Stimulated activated memory B cell treated with anti-CD40 and anti-IgM and Interleukin-4, amounts not matched to agents 10 μg/mL and 1 μg/mL and 100 μg/mL, for 72 hours (primary cell): ENCODE measurements around the gene AK5.

Experiments
- ATAC-seq: fragments of 150-1000 bp; cut with Tn5 transposase; 2 replicates; pipeline ENCODE4 v1.10.0; 2021
- H3K27ac Mint-ChIP-seq: one replicate; pipeline ENCODE4 v1.8.0; 2022; ENCODE audit warnings: mild to moderate bottlenecking, mixed read lengths
- H3K27me3 Mint-ChIP-seq: one replicate; pipeline ENCODE4 v1.8.0; 2022; ENCODE audit warnings: mixed read lengths
- H3K36me3 Mint-ChIP-seq: one replicate; pipeline ENCODE4 v1.8.0; 2022; ENCODE audit warnings: mixed read lengths
- H3K4me1 Mint-ChIP-seq: one replicate; pipeline ENCODE4 v1.8.0; 2022; ENCODE audit warnings: mixed read lengths
- H3K4me3 Mint-ChIP-seq: one replicate; pipeline ENCODE4 v1.8.0; 2022; ENCODE audit warnings: mild to moderate bottlenecking, moderate library complexity, mixed read lengths
- H3K9me3 Mint-ChIP-seq: one replicate; pipeline ENCODE4 v1.8.0; 2022; ENCODE audit warnings: mixed read lengths

AK5 gene

GRCh38 chr1:77360256-77360655, 78.4 kb downstream of the AK5 start:
- H3K27ac Mint-ChIP-seq = no peak overlapping the region
- H3K4me1 Mint-ChIP-seq = no peaks in the 10 kb centered on the region
- ATAC-seq = no peak
- no peaks in the 10 kb centered on the region for H3K27me3 Mint-ChIP-seq
- no peak overlapping the region for H3K4me3 Mint-ChIP-seq
- H3K9me3 Mint-ChIP-seq = no peaks in the 10 kb centered on the region
- H3K36me3 Mint-ChIP-seq = no peaks in the 10 kb centered on the region

DNA sequence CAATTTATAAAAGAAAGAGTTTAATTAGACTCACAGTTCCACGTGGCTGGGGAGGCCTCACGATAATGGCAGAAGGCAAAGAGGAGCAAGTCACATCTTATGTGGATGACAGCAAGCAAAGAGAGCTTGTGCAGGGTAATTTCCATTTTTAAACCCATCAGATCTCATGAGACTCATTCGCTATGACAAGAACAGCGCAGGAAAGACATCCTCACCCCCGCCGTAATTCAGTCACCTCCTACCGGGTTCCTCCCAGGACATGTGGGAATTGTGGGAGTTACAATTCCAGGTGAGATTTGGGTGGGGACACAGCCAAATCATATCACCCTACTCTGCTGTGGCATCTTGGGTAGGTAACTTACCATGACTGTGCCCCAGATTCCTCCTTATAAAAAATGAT, 79.8 kb downstream of the AK5 start:
- no peak for ATAC-seq
- no peaks in the 10 kb centered on the region for H3K9me3 Mint-ChIP-seq
- no peak overlapping the region for H3K27ac Mint-ChIP-seq
- H3K36me3 Mint-ChIP-seq = no peaks in the 10 kb centered on the region
- no peak overlapping the region for H3K4me3 Mint-ChIP-seq
- no peaks in the 10 kb centered on the region for H3K27me3 Mint-ChIP-seq
- H3K4me1 Mint-ChIP-seq = no peaks in the 10 kb centered on the region

GRCh38 chr1:77370161-77370560, 88.3 kb downstream of the AK5 start:
- no peak overlapping the region for H3K27ac Mint-ChIP-seq
- H3K27me3 Mint-ChIP-seq = no peaks in the 10 kb centered on the region
- no peak overlapping the region for H3K4me3 Mint-ChIP-seq
- no peaks in the 10 kb centered on the region for H3K4me1 Mint-ChIP-seq
- no peaks in the 10 kb centered on the region for H3K9me3 Mint-ChIP-seq
- no peak for ATAC-seq
- no peaks in the 10 kb centered on the region for H3K36me3 Mint-ChIP-seq

DNA sequence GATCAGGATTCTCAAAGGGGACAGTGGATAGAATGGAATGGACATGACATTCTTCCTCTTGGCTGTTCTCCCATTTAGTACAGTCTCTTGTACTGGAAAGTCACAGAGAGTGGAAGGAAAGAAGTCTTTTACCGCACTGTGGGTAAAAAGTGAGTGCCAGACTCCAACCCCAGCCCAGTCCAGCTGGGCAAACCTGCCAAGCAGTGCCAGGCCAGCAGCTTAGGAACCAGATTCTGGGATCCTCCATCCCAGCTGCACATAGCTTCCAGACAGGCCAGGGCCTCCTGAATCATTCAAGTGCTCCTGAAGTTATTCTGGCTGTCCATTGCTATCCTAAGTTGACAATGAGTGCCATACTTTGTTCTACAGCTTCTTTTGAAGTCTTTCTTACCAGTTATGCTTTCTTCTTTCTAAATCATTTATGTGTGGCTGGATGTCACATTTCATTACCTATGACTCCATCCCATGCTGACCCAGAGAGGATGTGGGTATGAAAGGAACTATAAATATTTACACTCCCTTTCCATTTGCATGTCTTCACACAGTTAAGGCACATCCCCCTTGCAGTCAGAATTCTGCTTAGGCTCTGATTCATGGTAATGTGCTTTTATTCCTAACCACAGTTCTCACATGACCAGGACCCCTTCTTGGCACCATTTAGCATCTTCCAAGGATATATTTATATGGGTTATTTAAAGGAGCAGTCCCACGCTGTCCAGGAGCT, 88.9 kb downstream of the AK5 start:
- no peaks in the 10 kb centered on the region for H3K36me3 Mint-ChIP-seq
- no peak overlapping the region for H3K27ac Mint-ChIP-seq
- H3K4me3 Mint-ChIP-seq = no peak overlapping the region
- H3K4me1 Mint-ChIP-seq = no peaks in the 10 kb centered on the region
- H3K27me3 Mint-ChIP-seq = no peaks in the 10 kb centered on the region
- H3K9me3 Mint-ChIP-seq = no peaks in the 10 kb centered on the region
- ATAC-seq = peak; percentile 8

GRCh38 chr1:77371396-77371795, 89.6 kb downstream of the AK5 start:
- Mint-ChIP-seq H3K4me3 (no peak overlapping the region), H3K9me3 (no peaks in the 10 kb centered on the region), H3K27ac (no peak overlapping the region)

DNA sequence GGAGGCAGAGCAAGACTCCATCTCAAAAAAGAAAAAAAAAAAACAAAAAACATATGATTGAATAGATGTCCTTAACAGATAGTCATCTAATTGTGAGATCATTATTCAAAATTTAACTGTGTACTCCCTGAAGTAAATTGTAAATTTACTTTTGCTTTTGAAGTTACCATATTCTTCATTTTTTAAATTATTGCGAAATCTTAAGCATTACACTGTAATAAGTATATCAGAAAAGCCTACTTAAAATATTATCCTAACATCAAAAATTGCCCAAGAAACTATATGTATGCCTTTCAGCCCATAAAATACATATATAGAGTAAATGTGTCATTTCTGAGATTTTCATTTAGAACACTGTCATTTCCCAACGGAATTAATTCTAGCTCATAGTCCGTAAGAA, 91.9 kb downstream of the AK5 start:
- no peaks in the 10 kb centered on the region for H3K27me3 Mint-ChIP-seq
- H3K4me3 Mint-ChIP-seq = no peak overlapping the region
- no peak for ATAC-seq
- H3K36me3 Mint-ChIP-seq = no peaks in the 10 kb centered on the region
- H3K9me3 Mint-ChIP-seq = no peaks in the 10 kb centered on the region
- no peaks in the 10 kb centered on the region for H3K4me1 Mint-ChIP-seq
- H3K27ac Mint-ChIP-seq = no peak overlapping the region

More at GRCh38 chr1:77371396-77371795, 89.6 kb downstream of the AK5 start:
- H3K36me3 Mint-ChIP-seq = no peaks in the 10 kb centered on the region
- no peak for ATAC-seq
- no peaks in the 10 kb centered on the region for H3K4me1 Mint-ChIP-seq
- no peaks in the 10 kb centered on the region for H3K27me3 Mint-ChIP-seq

GRCh38 chr1:77375541-77375940, 93.7 kb downstream of the AK5 start:
- H3K4me1 Mint-ChIP-seq = no peaks in the 10 kb centered on the region
- no peak overlapping the region for H3K27ac Mint-ChIP-seq
- H3K9me3 Mint-ChIP-seq = no peaks in the 10 kb centered on the region
- no peak for ATAC-seq
- H3K36me3 Mint-ChIP-seq = no peaks in the 10 kb centered on the region
- H3K27me3 Mint-ChIP-seq = no peaks in the 10 kb centered on the region
- no peak overlapping the region for H3K4me3 Mint-ChIP-seq

DNA sequence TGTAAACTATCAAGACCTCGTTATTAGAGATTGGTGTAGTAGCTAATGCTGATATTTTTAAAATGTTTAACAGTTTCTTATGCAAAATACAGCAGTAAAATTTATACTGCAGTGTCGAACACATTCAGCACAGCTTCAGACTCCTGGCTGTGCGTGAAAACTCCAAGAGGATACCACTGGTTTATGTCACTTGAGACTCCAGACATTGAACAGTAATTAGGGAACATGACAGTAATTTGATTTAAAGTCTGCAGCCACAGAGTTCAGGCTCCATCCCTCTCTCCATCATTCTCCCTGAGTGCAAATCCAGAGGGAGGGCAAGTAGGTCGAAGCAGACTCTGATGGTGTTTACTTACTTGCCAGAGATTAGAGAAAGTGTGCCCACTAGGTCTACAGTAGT, 94.2 kb downstream of the AK5 start:
- Mint-ChIP-seq H3K4me1 (no peaks in the 10 kb centered on the region), H3K4me3 (no peak overlapping the region), H3K36me3 (no peaks in the 10 kb centered on the region), H3K27me3 (no peaks in the 10 kb centered on the region), H3K27ac (no peak overlapping the region), H3K9me3 (no peaks in the 10 kb centered on the region)
- no peak for ATAC-seq

GRCh38 chr1:77378723-77379535, 97.1 kb downstream of the AK5 start:
- no peaks in the 10 kb centered on the region for H3K36me3 Mint-ChIP-seq
- no peak overlapping the region for H3K4me3 Mint-ChIP-seq
- no peaks in the 10 kb centered on the region for H3K27me3 Mint-ChIP-seq
- no peaks in the 10 kb centered on the region for H3K9me3 Mint-ChIP-seq
- H3K27ac Mint-ChIP-seq = no peak overlapping the region
- ATAC-seq = no peak
- H3K4me1 Mint-ChIP-seq = no peaks in the 10 kb centered on the region

GRCh38 chr1:77382366-77382765, 100.5 kb downstream of the AK5 start:
- Mint-ChIP-seq H3K4me1 (no peaks in the 10 kb centered on the region), H3K36me3 (no peaks in the 10 kb centered on the region), H3K4me3 (no peak overlapping the region), H3K27ac (no peak overlapping the region), H3K9me3 (no peaks in the 10 kb centered on the region), H3K27me3 (no peaks in the 10 kb centered on the region)
- no peak for ATAC-seq

DNA sequence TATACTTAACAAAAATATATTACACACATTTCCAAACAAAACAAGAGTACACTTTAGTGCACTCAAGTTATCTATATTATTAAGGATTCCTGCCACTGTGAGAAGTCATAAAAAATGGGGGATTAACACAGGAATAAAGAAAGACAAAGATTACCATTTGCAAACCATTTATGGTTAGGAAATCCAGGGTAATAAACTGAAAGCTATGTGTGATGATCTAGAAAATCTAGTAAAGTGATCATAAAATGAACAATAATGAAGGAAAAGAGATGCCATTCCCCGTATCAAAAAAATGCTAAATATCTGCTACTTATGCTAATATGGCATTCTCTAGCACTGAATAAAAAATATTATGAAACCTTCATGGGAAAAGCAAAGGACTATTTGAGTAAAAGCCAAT, 101.4 kb downstream of the AK5 start:
- H3K4me1 Mint-ChIP-seq = no peaks in the 10 kb centered on the region
- H3K27me3 Mint-ChIP-seq = no peaks in the 10 kb centered on the region
- no peaks in the 10 kb centered on the region for H3K36me3 Mint-ChIP-seq

DNA sequence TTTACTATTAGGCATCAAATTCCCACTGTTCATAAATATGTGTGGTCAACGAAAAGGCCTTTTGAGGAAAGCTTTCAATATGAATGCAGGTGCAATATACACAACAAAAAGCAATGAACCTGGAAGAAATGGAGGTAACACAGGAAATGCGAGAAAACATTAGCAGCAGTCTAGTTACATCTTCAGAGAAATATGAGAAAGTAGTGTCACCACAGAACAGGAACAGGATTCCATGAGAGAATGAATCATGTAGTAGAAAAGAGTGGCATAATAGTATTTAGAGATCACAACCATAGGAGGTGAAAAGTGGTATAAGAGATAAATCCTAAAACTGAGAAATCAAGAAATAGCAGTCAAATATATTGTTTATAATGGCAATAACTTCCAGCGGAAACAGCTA, 103.7 kb downstream of the AK5 start:
- no peaks in the 10 kb centered on the region for H3K4me1 Mint-ChIP-seq
- peaks cover 11% of the 10 kb centered on the region for H3K27me3 Mint-ChIP-seq
- no peaks in the 10 kb centered on the region for H3K36me3 Mint-ChIP-seq
- ATAC-seq = no peak
- H3K4me3 Mint-ChIP-seq = no peak overlapping the region
- H3K9me3 Mint-ChIP-seq = no peaks in the 10 kb centered on the region
- H3K27ac Mint-ChIP-seq = no peak overlapping the region

More for the DNA sequence above, 101.4 kb downstream of the AK5 start:
- no peak for ATAC-seq
- no peak overlapping the region for H3K27ac Mint-ChIP-seq
- H3K9me3 Mint-ChIP-seq = no peaks in the 10 kb centered on the region
- H3K4me3 Mint-ChIP-seq = no peak overlapping the region

DNA sequence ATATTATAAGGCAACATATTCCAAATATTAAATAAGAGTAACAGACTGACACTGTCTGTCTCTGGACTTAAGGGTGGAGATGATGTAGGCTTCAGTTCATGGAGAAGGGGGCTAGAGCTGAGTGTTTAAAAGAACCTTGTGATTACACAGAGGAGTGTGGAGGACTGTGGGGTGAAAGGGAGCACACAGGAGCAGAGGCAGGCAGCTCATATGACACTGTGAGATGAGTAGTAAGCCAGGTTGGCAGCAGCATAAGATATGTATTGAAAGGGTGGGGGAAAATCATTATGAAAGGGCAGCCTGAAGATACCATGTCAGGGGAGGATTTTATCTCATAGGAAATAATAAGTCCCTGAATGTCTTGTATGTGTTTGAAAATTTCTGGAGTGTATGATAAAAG, 104.5 kb downstream of the AK5 start:
- Mint-ChIP-seq H3K27ac (no peak overlapping the region), H3K36me3 (no peaks in the 10 kb centered on the region), H3K9me3 (no peaks in the 10 kb centered on the region), H3K27me3 (peaks cover 11% of the 10 kb centered on the region), H3K4me3 (no peak overlapping the region), H3K4me1 (no peaks in the 10 kb centered on the region)
- no peak for ATAC-seq

DNA sequence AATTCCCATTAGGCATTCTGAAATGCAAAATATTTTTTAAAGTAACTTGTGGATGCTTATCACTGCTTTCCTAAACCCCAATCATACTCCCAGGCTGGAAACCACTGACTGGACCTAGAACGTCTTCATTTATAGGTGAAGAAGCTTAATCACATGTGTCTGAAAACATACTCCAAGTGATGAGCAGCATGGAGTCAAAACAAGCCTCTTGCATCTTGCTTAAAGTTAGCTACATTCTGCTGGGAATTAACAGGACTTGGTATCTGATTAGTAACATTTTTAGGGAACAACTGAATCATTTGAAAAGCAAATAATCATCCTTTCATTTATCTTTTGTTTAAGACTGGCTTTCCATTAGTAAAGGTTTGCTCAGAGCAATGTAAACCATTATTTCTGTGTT, 105.7 kb downstream of the AK5 start:
- Mint-ChIP-seq H3K27me3 (peaks cover 11% of the 10 kb centered on the region), H3K27ac (no peak overlapping the region), H3K36me3 (no peaks in the 10 kb centered on the region), H3K4me3 (no peak overlapping the region), H3K4me1 (no peaks in the 10 kb centered on the region), H3K9me3 (no peaks in the 10 kb centered on the region)
- ATAC-seq = no peak

DNA sequence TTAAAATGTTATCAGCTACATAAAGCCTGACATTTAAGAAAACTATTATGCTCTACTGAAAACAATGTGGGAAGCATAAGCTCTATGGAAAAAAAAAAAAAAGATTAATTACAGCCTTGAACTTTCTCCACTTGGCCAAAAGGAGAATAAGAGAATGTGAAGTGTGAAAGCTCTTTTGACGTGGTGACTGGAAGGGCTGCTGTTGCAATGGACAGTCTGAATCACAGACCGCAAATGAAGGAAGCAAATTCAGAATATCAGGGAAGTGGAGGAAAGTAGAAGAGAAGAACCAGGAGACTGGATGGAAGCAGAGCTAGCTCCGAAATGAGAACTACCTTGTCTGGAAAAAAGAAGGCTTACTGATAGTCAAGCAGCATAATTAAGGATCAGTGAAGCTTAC, 106.8 kb downstream of the AK5 start:
- no peak overlapping the region for H3K27ac Mint-ChIP-seq
- no peaks in the 10 kb centered on the region for H3K9me3 Mint-ChIP-seq
- H3K4me3 Mint-ChIP-seq = no peak overlapping the region
- H3K4me1 Mint-ChIP-seq = no peaks in the 10 kb centered on the region
- ATAC-seq = no peak
- peaks cover 11% of the 10 kb centered on the region for H3K27me3 Mint-ChIP-seq
- no peaks in the 10 kb centered on the region for H3K36me3 Mint-ChIP-seq

GRCh38 chr1:77392486-77392885, 110.7 kb downstream of the AK5 start:
- no peak overlapping the region for H3K4me3 Mint-ChIP-seq
- no peaks in the 10 kb centered on the region for H3K36me3 Mint-ChIP-seq
- H3K27ac Mint-ChIP-seq = no peak overlapping the region
- no peaks in the 10 kb centered on the region for H3K4me1 Mint-ChIP-seq
- H3K9me3 Mint-ChIP-seq = no peaks in the 10 kb centered on the region
- no peak for ATAC-seq
- H3K27me3 Mint-ChIP-seq = peaks cover 20% of the 10 kb centered on the region
